ENCODE measurements around the gene DHX58. TPM values are rescaled to one million over a fixed set of nuclear protein-coding genes. Genes with fewer than 3 reads are reported as not detected.

Gene DHX58
- total and polyA plus RNA-seq, 2 of the 4 experiments (the other 2 are of a cell fraction), result 1.1 to 2.8 TPM

- BruUV-seq (replicated peaks), result no TSS peak
These were observed 13.1 kb upstream of the DHX58 start for GRCh38 chr17:42125565-42125964.

More at GRCh38 chr17:42125565-42125964, 13.1 kb upstream of the DHX58 start:
- H2AK9ac ChIP-seq (replicated peaks; ENCODE audit: low read depth, low read length, poor library complexity), result no peak overlapping the region
- CTCF ChIA-PET, result no interaction called here
- H4K20me1 ChIP-seq (ENCODE audit: insufficient read depth, low read length), result peaks cover 10% of the 10 kb centered on the region
- H2BK120ac ChIP-seq (ENCODE audit: low read depth, low read length), result no peak overlapping the region
- in situ Hi-C loops (cut with MboI; ENCODE audit: low sequenced_read_pairs), result no loop called here
- no peak overlapping the region for H4K91ac ChIP-seq (ENCODE audit: insufficient read depth, low read depth, low read length)
- no peak overlapping the region for H2BK20ac ChIP-seq (ENCODE audit: low read depth, low read length)
- H3K27ac ChIP-seq (ENCODE audit: insufficient read depth, low read length), result no peak overlapping the region
- H3K27me3 ChIP-seq (ENCODE audit: control insufficient read depth, insufficient read depth, low read length), result no peaks in the 10 kb centered on the region
- no peak overlapping the region for H3K4ac ChIP-seq (ENCODE audit: low read depth, low read length)
- dilution Hi-C loops (cut with HindIII; ENCODE audit: low sequenced_read_pairs, unreplicated experiment), result no loop called here
- DNase-seq (no peak), ATAC-seq (ENCODE audit: low read depth) (no peak)
- no peak overlapping the region for H4K8ac ChIP-seq (ENCODE audit: low read depth in 2 of 2, low read length in 2 of 2)
- no peaks in the 10 kb centered on the region for H3K9me3 ChIP-seq (ENCODE audit: control insufficient read depth, insufficient read depth, low read length)
- POLR2A ChIA-PET (ENCODE audit: unreplicated experiment), result no interaction called here
- no peak overlapping the region for H3K23ac ChIP-seq (ENCODE audit: low read depth, low read length)
- no peak for TF ChIP-seq CEBPB (IDR thresholded peaks at IDR 0.05; ENCODE audit: low read depth, low read length)
- H3K79me1 ChIP-seq (ENCODE audit: low read depth in 1 of 2, low read length in 2 of 2), result peaks cover 21 to 27% of the 10 kb centered on the region in 2 experiments
- 100% methylated on average over 1 of the region's 12 CpGs; no CpG with 5 or more reads in 1 of the 2 experiments for WGBS, 2 experiments (ENCODE audit: extremely low coverage in 2 of 2, insufficient read length in 1 of 2)
- no peak overlapping the region for H2BK5ac ChIP-seq (ENCODE audit: low read depth, low read length, poor library complexity, severe bottlenecking)
- no peak overlapping the region for H3K56ac ChIP-seq (ENCODE audit: extremely low read depth, insufficient read depth, low read length)
- H2AK5ac ChIP-seq (ENCODE audit: low read depth, low read length), result no peak overlapping the region
- intact Hi-C loops (cut with micrococcal nuclease), result no loop called here
- no peak overlapping the region for H3K4me2 ChIP-seq (ENCODE audit: low read depth, low read length)
- H4K5ac ChIP-seq (ENCODE audit: low read depth, low read length), result no peak overlapping the region
- H3K9me1 ChIP-seq (ENCODE audit: insufficient read depth, low read length), result peaks cover 8% of the 10 kb centered on the region; the same call in 1 of the 2 replicates
- no peak overlapping the region for H2AFZ ChIP-seq (replicated peaks; ENCODE audit: low read length, poor library complexity)
- H3K18ac ChIP-seq (ENCODE audit: low read depth, low read length), result no peak overlapping the region
- H3K4me1 ChIP-seq (ENCODE audit: control insufficient read depth, insufficient read depth, low read length), result peaks cover 3% of the 10 kb centered on the region
- no peak overlapping the region for H3K9ac ChIP-seq (ENCODE audit: low read depth, low read length)
- H3K36me3 ChIP-seq (ENCODE audit: control insufficient read depth, insufficient read depth, low read length), result peaks cover 56% of the 10 kb centered on the region
- H2BK15ac ChIP-seq (ENCODE audit: low read depth, low read length), result no peak overlapping the region
- H3K4me3 ChIP-seq (ENCODE audit: insufficient read depth, low read depth, low read length), result no peak overlapping the region
- no peak overlapping the region for H3K14ac ChIP-seq (replicated peaks; ENCODE audit: low read depth, low read length)
